Left ventricle myocardium superior (tissue), 1 donor: ENCODE measurements around the gene CEP350. TPM values are rescaled to one million over a fixed set of nuclear protein-coding genes. Genes with fewer than 3 reads are reported as not detected.

ENCODE experiments used
- total RNA-seq: library from RNA; stranded (reverse); fragmentation: NEBNext Ultra II Directional; extraction: Animal tissue kit (Norgen Biotek cat#: 25700); gene quantifications from one replicate; pipeline ENCODE4 v1.2.1, GENCODE V29; 2021
- donor health status: DM: no; HTN: yes; CAD: no; lungs with severe emphysema.

Gene CEP350
- total RNA-seq, 1 donor from 2014 or later = 31.7 TPM

Other genes starting within 250 kb of the CEP350 start
- gene FAM163A, start 211.5 kb upstream of the CEP350 start, total RNA-seq = 0.27 TPM
- 47.4 TPM for gene TOR1AIP2, start 77.0 kb upstream of the CEP350 start, total RNA-seq
- 43.4 TPM for gene TOR1AIP1, start 72.5 kb upstream of the CEP350 start, total RNA-seq
- 111 TPM for gene QSOX1, start 200.1 kb downstream of the CEP350 start, total RNA-seq